Panc1 (cell line): ENCODE data around the gene SYTL5. TPM values are rescaled to one million over a fixed set of nuclear protein-coding genes. Genes with fewer than 3 reads are reported as not detected.

Experiments
- ATAC-seq: fragments of 200-7000 bp; cut with Tn5 transposase; 2 replicates; pipeline ENCODE4 v1.9.1; 2020; ENCODE audit warnings: mild to moderate bottlenecking, moderate library complexity
- BruUV-seq: library from RNA; stranded (reverse); fragments of 400-500 nt; replicated peaks from 2 replicates; lab custom pipeline; 2021; lab: Mats Ljungman, UMichigan
- CTCF ChIA-PET: fragments of 300-600 bp; sonication (Branson Sonifier 250); formaldehyde crosslinking; loops from one replicate; lab custom pipeline; 2022; ENCODE audit warnings: antibody characterized with exemption; lab: Charles Lee
- POLR2A ChIA-PET: fragments of 300-600 bp; sonication (Branson Sonifier 250); formaldehyde crosslinking; loops from one replicate; lab custom pipeline; 2022; ENCODE audit warnings: antibody characterized with exemption; lab: Charles Lee
- DNase-seq: peaks from one replicate; pipeline ENCODE4 v3.0.0-alpha.2; 2010; ENCODE audit warnings: low read depth, low spot score
- H3K27ac ChIP-seq: 2 replicates; pipeline ENCODE4 v1.5.1; 2011; ENCODE audit warnings: mild to moderate bottlenecking, low read length, inconsistent platforms
- H3K27me3 ChIP-seq: fragments of 200-500 bp; sonication (Bioruptor generic); 2 replicates; pipeline ENCODE4 v1.6.0; 2014; ENCODE audit warnings: low read length, inconsistent platforms; ENCODE audit not compliant: control insufficient read depth, insufficient read depth
- H3K36me3 ChIP-seq: fragments of 200-500 bp; sonication (Bioruptor generic); 2 replicates; pipeline ENCODE4 v1.5.1; 2014; ENCODE audit warnings: inconsistent platforms, mild to moderate bottlenecking, low read length, moderate library complexity; ENCODE audit not compliant: control insufficient read depth, insufficient read depth
- H3K4me1 ChIP-seq: 2 replicates; pipeline ENCODE4 v1.5.1; 2011; ENCODE audit warnings: inconsistent platforms, mild to moderate bottlenecking, low read length, moderate library complexity; ENCODE audit not compliant: control insufficient read depth, insufficient read depth
- H3K4me3 ChIP-seq, 2 experiments: 2 replicates each; pipeline ENCODE4 v1.5.1; 2011 to 2012; ENCODE audit warnings: low read depth in 2 of 2, low read length in 2 of 2, mild to moderate bottlenecking in 2 of 2, inconsistent platforms in 1 of 2, moderate library complexity in 1 of 2
- H3K9me3 ChIP-seq: fragments of 200-500 bp; sonication (Bioruptor generic); 2 replicates; pipeline ENCODE4 v1.5.1; 2014; ENCODE audit warnings: low read depth, mild to moderate bottlenecking, inconsistent platforms, low read length, moderate library complexity; ENCODE audit not compliant: control insufficient read depth, insufficient read depth
- CTCF ChIP-seq: fragments of 450-650 bp; IDR thresholded peaks from 2 replicates; pipeline ENCODE4 v1.5.1; 2017; ENCODE audit warnings: mild to moderate bottlenecking
- POLR2AphosphoS5 ChIP-seq: IDR thresholded peaks from 2 replicates; pipeline ENCODE4 v1.6.1; 2012; ENCODE audit warnings: mild to moderate bottlenecking, low read depth, low read length, moderate library complexity
- SIN3A ChIP-seq: IDR thresholded peaks from 2 replicates; pipeline ENCODE4 v1.6.1; 2012; ENCODE audit warnings: low read depth, mild to moderate bottlenecking, low read length, moderate library complexity, borderline replicate concordance; ENCODE audit not compliant: insufficient read depth
- TCF7L2 ChIP-seq: IDR thresholded peaks from 2 replicates; pipeline ENCODE4 v1.6.1; 2011; ENCODE audit warnings: mild to moderate bottlenecking, low read depth, low read length, inconsistent platforms
- in situ Hi-C: cut with HindIII; loops from 2 replicates; pipeline ENCODE4 v1.10.0; 2016; ENCODE audit warnings: low sequenced_read_pairs, low pct_unique_long_range_greater_than_20kb
- intact Hi-C: fragments of 100-400 bp; cut with micrococcal nuclease; formaldehyde crosslinking; loops from one replicate; pipeline ENCODE4 v1.10.0; 2022; ENCODE audit not compliant: unreplicated experiment
- total RNA-seq: library from RNA; stranded (reverse); gene quantifications from one replicate; pipeline ENCODE4 v1.2.1, GENCODE V29; 2021; ENCODE audit not compliant: unreplicated experiment
- TF ChIP-seq, protein P1 (sequence below), 2 experiments: IDR thresholded peaks; 2 replicates each; pipeline ENCODE4 v1.6.1; 2011 to 2012; ENCODE audit warnings: low read depth in 2 of 2, control low read depth in 1 of 2, low read length in 1 of 2, mild to moderate bottlenecking in 1 of 2, moderate library complexity in 1 of 2; ENCODE audit not compliant: insufficient read depth in 1 of 2

The SYTL5 gene
- total RNA-seq, 1 experiment from 2014 or later: 0.08 TPM

GRCh38 chrX:38082309-38082708 is 76.0 kb downstream of the SYTL5 start:
- CTCF ChIA-PET: no interaction called here

DNA sequence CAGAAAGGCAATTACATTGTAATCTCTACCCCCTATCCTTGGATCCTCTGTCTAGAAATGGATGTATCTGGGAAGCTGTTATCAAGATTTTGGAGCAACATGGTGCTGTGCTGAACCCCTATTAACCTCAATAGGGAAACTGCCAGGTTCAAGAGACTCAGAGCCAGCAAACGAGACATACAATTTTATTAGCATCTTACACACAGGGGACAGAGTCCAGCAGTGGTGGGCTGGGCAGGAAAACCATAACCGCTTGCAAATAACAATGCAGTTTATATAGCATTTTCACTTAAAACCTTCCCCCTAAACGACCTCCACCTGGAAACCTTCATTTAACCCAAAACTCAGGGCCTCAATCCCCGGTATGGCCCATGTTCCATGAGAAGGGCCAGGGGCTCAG is 79.5 kb downstream of the SYTL5 start:
- in situ Hi-C loops: no loop called here
- CTCF ChIA-PET: no interaction called here
- no TSS peak for BruUV-seq
- Histone ChIP-seq H3K9me3 (no peaks in the 10 kb centered on the region), H3K4me3 (no peak overlapping the region), H3K4me1 (no peaks in the 10 kb centered on the region), H3K27me3 (no peaks in the 10 kb centered on the region), H3K27ac (no peak overlapping the region), H3K36me3 (no peaks in the 10 kb centered on the region)
- DNase-seq (no peak), ATAC-seq (no peak)
- TF ChIP-seq SIN3A: no peak
- TF ChIP-seq TCF7L2: no peak
- TF ChIP-seq POLR2AphosphoS5: no peak
- TF ChIP-seq, protein P1, sequence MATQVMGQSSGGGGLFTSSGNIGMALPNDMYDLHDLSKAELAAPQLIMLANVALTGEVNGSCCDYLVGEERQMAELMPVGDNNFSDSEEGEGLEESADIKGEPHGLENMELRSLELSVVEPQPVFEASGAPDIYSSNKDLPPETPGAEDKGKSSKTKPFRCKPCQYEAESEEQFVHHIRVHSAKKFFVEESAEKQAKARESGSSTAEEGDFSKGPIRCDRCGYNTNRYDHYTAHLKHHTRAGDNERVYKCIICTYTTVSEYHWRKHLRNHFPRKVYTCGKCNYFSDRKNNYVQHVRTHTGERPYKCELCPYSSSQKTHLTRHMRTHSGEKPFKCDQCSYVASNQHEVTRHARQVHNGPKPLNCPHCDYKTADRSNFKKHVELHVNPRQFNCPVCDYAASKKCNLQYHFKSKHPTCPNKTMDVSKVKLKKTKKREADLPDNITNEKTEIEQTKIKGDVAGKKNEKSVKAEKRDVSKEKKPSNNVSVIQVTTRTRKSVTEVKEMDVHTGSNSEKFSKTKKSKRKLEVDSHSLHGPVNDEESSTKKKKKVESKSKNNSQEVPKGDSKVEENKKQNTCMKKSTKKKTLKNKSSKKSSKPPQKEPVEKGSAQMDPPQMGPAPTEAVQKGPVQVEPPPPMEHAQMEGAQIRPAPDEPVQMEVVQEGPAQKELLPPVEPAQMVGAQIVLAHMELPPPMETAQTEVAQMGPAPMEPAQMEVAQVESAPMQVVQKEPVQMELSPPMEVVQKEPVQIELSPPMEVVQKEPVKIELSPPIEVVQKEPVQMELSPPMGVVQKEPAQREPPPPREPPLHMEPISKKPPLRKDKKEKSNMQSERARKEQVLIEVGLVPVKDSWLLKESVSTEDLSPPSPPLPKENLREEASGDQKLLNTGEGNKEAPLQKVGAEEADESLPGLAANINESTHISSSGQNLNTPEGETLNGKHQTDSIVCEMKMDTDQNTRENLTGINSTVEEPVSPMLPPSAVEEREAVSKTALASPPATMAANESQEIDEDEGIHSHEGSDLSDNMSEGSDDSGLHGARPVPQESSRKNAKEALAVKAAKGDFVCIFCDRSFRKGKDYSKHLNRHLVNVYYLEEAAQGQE (IDR thresholded peaks at IDR 0.05; ENCODE audit: insufficient read depth in 1 of 2, low read depth in 2 of 2, low read length in 1 of 2): no peak
- TF ChIP-seq CTCF: no peak
- POLR2A ChIA-PET: no interaction called here
- intact Hi-C loops: no loop called here

More at GRCh38 chrX:38082309-38082708, 76.0 kb downstream of the SYTL5 start:
- DNase-seq (no peak), ATAC-seq (no peak)
- no peak overlapping the region for H3K27ac ChIP-seq
- in situ Hi-C loops: no loop called here
- H3K4me1 ChIP-seq: no peaks in the 10 kb centered on the region
- H3K36me3 ChIP-seq: no peaks in the 10 kb centered on the region
- POLR2A ChIA-PET: no interaction called here
- TF ChIP-seq, protein P1 (IDR thresholded peaks at IDR 0.05; ENCODE audit: insufficient read depth in 1 of 2, low read depth in 2 of 2, low read length in 1 of 2): no peak
- TF ChIP-seq POLR2AphosphoS5 (no peak), SIN3A (no peak), CTCF (no peak), TCF7L2 (no peak)
- no peak overlapping the region for H3K4me3 ChIP-seq
- no peaks in the 10 kb centered on the region for H3K9me3 ChIP-seq
- intact Hi-C loops: no loop called here
- no peaks in the 10 kb centered on the region for H3K27me3 ChIP-seq
- BruUV-seq: no TSS peak
